ENCODE measurements around the gene GABBR1.
"Not testable (repeated sequence)": the region's sequence is repeated elsewhere in the genome, so short reads cannot be mapped to it uniquely, and the experiment has no call there.

Gene GABBR1

DNA sequence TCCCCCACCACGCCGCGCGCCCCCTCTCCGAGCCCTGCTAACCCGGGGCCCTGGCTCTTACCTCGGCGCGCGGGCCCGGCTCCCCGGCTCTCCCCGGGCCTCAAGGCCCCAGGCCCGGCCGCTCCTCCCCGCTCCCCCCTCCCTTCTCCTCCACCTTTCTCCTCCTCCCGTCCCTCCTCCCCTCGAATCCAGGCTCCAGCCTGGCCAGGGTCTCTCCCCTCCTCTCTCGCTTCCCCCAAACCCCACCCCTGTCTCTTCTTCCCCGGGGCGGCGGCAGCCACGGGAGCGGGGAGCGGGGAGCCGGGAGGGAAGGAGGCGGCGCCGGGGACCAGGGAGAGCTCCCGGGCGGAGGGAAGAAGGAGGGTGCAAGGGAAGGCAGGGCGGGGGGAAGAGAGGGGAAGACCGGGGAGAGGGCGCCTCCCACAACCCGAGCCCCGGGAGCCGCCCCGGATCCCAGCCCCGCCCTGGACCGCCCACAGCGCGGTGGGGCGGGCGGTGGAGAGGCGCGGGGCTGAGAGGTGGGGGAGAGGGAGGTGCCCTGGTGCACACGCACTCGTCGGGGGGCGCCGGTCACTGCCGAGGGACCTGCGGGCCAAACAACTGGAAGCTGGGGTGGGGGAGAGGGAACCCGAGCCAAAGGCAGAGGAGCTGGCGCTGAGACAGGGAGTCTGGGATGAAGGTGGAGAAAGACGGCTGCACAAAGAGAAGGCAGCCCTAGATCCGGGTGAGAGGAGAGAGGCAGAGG, at the start of gene GABBR1:
TSS of gene GABBR1 (minus strand) at position 395 of the 745 bp plus-strand sequence. CDS start 798 bp downstream, outside the sequence.
- FAIRE-seq (no peak), DNase-seq (ENCODE audit: extremely low spot score, insufficient read length, low read depth) (peak; percentile 62)

DNA sequence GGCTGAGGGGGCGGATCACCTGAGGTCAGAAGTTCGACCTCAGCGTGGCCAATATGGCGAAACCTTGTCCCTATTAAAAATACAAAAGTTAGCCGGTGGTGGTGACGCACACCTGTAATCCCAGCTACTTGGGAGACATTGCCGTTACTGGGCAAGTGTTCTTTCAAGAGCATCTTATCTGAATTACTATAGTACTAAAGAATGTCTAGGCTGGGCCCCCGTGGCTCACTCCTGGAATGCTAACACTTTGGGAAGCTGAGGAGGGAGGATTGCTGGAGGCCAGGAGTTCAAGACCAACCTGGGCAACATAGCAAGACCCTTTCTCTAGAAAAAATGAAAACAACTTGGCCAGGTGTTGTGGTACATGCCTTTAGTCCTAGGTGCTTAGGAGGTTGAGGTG, 48.8 kb upstream of the GABBR1 start:
- DNase-seq (ENCODE audit: extremely low spot score, insufficient read length, low read depth) (no peak), FAIRE-seq (no peak)

DNA sequence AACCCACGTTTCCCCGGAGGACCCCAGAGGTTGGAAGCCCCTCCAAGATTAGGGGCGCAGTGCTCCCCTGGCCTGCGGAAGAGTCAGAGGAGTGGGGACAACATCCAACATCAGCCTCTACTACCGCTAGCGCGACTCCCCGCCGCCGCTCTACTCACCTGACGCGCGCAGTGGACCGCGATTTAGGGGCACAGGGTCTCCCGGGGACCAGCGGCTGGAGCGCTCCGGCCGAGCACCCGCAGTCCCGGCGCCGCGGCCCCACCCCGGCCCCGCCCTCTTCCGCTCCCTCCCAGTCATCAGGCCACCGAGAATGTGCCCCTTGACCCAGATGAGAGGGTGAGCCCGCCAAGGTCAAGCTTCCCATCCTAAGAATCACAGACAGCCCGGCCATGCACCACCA, 47.9 kb upstream of the GABBR1 start, which contains the start of gene ZFP57:
TSS of gene ZFP57 (minus strand) at position 249 of the 400 bp plus-strand sequence. CDS start 4,149 bp downstream, outside the sequence.
- DNase-seq (ENCODE audit: extremely low spot score, insufficient read length, low read depth), result no peak
- FAIRE-seq, result no peak

DNA sequence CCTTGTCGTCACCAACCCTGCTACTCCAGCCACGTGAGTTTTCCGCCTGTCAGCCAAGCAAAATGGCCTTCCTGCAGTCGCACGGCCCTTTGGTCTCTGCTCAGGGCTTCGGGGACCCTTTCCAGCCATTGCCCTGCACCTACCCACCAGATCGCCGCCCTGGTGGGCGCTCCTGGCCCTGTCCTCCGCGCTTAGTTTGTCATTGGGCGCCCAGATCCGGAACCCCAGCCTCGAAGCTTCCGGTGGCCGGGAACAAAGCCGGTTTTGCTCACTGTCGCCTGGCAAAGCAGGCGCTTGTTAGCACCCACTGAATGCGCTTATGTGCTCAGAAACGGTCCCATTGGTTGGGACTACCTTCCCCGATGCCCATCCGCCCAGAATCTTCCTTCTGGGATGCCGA, 47.4 kb upstream of the GABBR1 start:
- DNase-seq (ENCODE audit: extremely low spot score, insufficient read length, low read depth) (no peak), FAIRE-seq (no peak)

DNA sequence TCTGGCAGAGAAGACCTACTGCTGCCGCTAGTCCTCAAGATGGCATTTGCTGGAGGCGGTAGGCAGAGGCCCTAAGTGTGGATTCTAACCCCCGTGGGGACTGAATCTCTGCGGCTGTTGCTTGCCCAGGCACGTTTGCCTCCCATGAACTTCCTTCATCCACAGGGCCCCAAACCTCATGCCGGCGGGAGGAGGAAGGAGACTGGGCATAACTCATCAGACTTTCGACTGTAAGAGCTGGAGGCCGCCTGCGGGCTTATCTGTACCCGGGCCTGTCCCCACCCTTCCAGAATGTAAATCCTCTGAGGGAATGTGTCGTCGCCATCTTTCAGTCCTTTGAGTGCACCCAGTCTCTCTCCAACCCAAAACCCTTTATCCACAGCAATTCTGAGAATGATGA, 47.0 kb upstream of the GABBR1 start:
- DNase-seq (ENCODE audit: extremely low spot score, insufficient read length, low read depth) (no peak), FAIRE-seq (no peak)

DNA sequence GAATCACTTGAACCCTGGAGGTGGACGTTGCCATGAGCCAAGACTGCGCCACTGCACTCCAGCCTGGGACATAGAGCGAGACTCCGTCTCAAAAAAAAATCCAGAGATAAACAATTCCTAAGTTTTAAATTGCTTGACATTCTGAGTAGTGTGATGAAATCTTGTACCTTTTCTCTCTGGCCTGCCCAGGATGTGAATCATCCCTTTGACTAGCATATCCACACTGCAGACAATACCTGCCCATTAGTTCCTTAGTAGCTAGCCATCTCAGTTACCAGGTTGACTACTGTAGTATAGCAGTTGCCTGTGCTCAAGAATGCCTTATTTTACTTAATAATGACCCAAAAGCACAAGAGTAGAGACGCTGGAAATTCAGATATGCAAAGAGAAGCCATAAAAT, 45.1 kb upstream of the GABBR1 start:
- FAIRE-seq (no peak), DNase-seq (ENCODE audit: extremely low spot score, insufficient read length, low read depth) (no peak)

DNA sequence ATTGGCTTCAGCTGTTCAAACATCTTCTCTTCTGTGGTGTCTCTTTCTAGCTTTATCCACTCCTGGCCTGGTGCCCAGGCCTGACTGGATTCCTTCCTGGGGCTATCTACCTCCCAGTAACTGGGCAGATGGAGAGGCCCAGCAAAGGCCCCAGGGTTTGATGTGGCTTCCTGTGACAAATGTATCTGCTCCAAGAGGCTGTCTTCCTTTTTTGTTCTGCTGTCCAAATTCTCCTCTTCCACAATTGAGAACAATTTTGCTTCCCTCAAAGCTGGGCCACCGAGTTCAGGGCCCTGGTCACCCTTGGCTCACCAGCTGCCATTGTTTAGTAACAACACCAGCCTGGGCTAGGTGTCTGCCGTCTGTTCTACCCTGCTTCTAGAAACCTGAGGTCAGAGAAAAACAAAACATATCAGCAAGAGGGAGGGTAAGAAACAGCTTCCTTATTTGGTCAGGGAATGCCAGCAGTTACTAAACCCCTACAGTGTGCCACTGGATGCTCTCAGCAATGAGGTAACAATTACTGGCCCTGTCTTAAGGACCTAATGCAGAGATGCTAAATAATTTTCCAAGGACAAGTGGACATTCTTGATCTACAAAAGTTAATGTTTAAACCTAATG, 44.1 kb upstream of the GABBR1 start:
- no peak for FAIRE-seq
- no peak for DNase-seq (ENCODE audit: extremely low spot score, insufficient read length, low read depth)

DNA sequence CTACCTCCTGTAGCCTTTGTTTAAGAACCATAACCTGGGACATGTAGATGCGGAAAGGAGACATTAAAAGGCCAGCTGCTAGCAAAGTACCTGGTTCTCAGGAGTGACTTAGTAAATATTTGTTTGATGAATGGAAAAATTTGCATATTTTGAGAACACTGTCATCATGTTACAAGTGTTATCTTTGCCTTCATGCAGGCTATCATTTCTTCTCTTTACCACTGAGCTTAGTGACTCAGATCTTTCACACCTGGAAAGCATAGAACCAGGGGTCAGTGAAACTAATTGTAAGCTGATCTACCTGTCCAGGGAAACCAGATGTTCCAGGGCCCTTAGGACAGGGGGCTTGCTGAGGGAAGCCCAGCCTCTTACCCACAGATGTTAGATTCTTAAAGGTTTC, 42.6 kb upstream of the GABBR1 start:
- DNase-seq (ENCODE audit: extremely low spot score, insufficient read length, low read depth) (no peak), FAIRE-seq (no peak)

DNA sequence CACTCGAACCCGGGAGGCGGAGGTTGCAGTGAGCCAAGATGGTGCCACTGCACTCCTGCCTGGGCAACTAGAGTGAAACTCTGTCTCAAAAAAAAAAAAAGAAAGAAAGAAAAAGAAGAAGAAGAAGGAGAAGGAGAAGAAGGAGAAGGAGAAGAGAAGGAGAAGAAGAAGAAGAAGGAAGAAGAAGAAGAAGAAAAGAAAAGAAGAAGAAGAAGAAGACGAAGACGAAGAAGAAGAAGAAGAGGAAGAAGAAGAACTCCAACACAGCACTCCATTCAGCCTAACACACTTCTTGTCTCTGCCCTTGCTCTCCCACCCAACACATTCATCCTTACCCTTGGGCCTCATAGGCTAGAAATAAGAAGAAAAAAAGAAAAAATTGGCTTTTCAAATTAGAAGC, 41.0 kb upstream of the GABBR1 start:
- FAIRE-seq (no peak), DNase-seq (ENCODE audit: extremely low spot score, insufficient read length, low read depth) (no peak)

DNA sequence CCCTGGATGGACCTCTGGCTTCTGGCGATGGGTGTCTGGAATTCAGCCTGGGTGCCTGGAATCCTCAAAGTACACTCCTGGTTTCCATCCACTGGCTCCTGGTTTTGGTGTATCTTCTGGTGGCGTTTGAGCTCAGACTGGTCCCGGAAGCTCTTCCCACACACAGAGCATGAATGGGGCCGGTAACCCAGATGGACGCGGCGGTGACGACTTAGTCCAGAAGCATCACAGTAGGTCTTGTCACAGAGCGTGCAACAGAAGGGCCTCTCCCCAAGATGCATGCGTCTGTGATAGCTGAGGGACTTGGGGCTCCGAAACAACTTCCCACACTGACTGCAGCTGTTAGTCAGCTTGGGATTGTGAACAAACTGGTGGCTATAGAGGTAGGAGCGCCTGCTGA, 40.2 kb upstream of the GABBR1 start:
- DNase-seq (ENCODE audit: extremely low spot score, insufficient read length, low read depth) (no peak), FAIRE-seq (no peak)

DNA sequence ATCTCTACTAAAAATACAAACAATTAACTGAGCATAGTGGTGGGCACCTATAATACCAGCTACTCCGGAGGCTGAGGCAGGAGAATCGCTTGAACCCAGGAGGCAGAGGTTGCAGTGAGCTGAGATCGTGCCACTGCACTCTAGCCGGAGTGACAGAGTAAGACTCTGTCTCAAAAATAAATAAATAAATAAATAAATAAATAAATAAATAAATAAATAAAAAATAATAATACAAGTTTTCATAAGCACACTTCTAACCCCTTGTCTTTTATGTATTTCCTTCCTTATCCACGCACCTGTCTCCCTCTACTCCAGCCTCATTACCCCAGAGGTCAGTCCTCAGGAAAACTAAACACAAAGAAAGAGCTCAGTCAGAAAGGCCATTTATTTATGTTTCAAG, 39.1 kb upstream of the GABBR1 start:
- not testable (repeated sequence) for DNase-seq (ENCODE audit: extremely low spot score, insufficient read length, low read depth); FAIRE-seq

DNA sequence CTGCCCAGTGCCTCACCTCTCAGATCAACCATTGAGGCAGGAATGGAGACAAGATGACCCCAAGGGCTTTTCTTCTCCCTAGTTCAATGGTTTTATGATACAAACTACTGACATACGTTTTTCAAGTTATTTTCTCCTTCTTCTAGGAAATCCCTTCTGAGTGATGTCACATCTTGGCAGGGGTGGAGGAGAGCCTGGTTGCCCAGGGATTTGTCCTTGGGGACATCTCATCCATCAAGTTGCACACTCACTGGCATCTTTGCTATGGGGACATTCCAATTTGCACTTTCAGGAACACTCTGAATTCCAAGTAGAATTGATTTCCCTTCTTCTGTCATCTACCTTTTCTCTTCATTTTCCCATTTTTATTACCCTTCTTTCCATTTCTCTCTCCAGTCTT, 38.0 kb upstream of the GABBR1 start:
- no peak for FAIRE-seq
- no peak for DNase-seq (ENCODE audit: extremely low spot score, insufficient read length, low read depth)

DNA sequence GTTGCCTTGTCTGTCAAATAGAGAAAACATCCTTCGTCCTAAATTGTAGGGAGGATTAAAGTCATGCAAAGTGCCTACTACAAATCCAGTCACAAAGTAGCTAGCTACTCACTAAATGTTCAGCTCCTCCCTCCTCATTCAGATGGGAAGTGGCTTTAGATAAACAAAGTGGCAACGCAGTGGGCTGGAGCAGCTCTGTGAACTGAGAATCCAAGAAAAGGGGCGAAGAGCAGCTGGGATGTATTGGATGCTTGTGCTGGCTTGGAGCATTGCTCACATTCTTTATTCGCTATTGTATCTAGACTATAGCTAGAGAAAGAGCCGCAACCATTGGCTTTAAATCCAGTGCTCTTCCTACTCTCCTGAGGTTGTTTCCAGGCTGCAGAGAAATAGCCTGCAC, 34.2 kb upstream of the GABBR1 start:
- DNase-seq (ENCODE audit: extremely low spot score, insufficient read length, low read depth), result no peak
- FAIRE-seq, result no peak

DNA sequence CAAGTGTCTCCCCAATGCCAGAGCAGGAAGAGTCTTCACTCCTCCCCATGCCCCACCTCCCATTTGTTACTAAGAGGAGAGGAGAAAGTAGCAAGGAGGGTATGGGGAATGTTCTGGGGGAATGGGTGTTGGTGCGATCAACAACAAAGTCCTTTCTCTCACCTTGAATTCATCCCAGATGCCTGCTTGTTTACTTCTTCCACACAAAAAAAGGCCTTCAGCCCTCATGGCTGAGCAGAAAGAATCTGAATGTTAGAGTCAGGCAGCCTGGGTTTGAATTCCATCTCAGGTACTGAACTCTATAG, 33.8 kb upstream of the GABBR1 start:
- FAIRE-seq (no peak), DNase-seq (ENCODE audit: extremely low spot score, insufficient read length, low read depth) (no peak)

DNA sequence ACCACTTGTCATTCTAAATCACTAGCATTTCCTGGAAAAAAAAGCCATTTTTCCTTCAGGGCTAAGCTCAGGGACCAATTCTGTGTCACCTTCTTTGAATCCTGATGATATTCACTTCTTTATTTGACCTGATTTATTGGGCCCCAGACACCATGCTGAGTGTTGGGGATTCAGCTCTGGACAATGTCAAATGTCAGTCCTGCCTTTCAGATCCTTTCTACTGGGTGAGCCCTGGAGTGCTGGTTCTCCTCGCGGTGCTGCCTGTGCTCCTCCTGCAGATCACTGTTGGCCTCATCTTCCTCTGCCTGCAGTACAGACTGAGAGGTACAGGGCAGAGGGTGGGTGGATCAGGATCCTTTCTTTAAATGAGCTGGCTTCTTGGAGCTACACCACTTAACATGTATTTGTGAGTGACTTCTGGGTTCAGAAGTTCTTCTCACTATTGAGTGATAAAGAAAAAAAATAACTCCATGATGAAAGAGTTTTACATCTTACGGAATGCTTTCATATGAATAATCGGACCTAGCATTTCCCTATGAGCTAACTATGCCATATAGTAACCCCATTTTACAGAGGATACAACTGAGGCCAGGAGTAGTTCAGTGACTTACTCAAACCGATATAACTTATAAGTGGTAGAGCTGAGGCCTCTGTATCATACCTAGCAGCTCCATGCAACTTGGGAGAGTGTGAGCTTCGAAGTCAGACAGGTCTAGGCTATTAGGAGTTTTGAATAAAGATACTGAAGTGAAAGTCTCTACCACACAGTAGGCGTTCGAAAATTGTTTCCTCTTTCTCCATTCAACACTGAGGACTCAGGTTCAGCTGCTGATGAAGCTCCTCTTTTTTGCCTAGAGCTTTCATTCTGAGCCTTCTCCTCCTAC, 33.2 kb upstream of the GABBR1 start:
- FAIRE-seq, result no peak
- DNase-seq (ENCODE audit: extremely low spot score, insufficient read length, low read depth), result no peak

DNA sequence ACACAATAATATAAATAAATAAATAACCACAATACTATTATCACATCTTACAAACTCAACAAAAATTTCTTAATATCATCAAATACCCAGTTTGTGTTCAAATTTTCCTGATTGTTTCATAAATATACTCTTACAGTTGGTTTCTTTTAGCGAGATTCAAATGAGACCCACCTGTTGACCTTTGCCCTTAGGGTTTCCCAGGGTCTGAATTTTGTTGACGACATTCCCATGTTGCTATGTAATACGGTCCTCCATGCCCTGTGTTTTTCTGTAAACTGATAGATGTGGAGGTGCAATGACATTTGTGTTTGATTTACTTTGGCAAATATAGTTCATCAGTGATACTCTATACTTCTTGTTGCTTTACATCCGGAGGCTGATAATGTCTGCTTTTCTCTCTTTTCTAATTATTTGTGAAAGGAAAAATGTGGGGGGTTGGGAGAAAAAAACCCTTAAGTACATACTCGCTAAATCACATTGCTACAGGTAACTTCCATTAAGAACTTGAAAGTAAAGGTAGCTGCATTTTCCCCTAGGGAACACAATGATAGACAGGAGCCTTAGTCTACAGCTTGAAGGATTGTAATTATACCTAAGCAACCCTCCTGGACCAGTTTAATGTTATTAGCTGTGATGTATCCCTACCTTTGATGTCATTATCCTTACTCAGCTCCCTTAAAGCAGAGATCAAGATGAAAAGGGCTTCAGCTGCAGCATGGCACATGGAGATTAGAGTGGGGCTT, 30.5 kb upstream of the GABBR1 start:
- FAIRE-seq, result no peak

DNA sequence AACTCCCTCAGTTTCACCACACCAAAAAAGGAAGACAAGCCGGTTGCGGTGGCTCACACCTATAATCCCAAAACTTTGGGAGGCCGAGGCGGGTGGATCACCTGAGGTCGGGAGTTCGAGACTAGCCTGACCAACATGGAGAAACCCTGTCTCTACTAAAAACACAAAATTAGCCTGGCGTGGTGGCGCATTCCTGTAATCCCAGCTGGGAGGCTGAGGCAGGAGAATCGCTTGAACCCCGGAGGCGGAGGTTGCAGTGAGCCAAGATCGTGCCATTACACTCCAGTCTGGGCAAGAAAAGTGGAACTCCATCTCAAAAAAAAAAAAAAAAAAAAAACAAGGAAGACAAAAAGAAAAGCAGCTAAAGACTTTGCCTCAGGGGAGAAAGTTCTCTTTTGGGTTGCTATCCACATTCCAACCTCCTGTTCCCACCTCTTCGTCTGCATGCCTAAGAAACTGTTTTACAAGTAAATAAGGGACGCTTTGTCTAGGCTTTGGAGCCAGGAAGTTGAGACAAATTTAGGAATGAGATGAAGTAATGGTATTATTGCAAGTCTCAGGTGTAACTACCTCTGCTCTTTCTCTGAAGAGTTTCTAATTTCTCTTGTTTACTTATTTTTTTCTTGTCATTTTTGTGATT, 28.6 kb upstream of the GABBR1 start:
- not testable (repeated sequence) for DNase-seq (ENCODE audit: extremely low spot score, insufficient read length, low read depth)

More for the DNA sequence above, 30.5 kb upstream of the GABBR1 start:
- no peak for DNase-seq (ENCODE audit: extremely low spot score, insufficient read length, low read depth)

DNA sequence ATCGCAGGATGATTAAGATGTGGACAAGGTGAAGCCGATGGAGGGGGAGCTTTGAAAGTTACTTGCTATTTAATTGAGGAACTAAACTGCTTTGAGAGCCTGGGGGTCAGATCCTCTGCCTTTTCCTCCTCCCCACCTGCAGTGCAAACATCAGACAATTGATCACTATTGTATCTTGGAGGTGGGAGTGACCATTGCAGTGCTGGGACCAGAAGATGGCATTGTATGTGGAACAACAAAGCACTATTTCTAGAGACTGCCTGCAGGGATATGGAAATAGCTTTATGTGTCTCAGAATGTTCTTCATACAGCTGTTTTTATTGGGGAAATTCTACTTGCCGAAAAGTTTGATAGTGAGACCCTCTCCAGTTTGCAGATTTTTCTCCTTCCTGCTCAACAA, 28.1 kb upstream of the GABBR1 start:
- no peak for FAIRE-seq
- no peak for DNase-seq (ENCODE audit: extremely low spot score, insufficient read length, low read depth)

More for the DNA sequence above, 28.6 kb upstream of the GABBR1 start:
- FAIRE-seq, result not testable (repeated sequence)

DNA sequence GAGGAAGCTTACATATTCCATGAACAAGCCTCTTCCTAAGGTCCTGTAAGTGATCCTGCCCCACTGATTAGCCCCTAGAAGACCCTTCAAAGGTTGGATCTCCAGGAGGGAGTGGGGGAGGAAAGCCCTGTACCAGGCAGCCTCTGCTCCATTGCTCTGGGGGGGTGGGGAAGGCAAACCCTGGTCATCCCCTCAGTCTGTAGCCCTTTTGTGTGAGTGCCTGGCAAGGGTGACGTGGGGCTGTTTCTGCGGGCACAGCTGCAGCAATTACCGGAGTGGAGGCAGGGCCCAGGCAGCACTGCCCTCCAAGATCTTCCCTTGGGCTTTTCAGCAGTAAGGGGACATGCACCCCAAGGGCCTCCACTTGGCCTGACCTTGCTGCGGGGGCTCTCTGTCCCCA, 23.8 kb upstream of the GABBR1 start, which contains the start of gene MOG:
TSS of gene MOG (plus strand) at position 295 of the 400 bp plus-strand sequence. CDS start 118 bp downstream, outside the sequence.
- FAIRE-seq (no peak), DNase-seq (ENCODE audit: extremely low spot score, insufficient read length, low read depth) (no peak)

DNA sequence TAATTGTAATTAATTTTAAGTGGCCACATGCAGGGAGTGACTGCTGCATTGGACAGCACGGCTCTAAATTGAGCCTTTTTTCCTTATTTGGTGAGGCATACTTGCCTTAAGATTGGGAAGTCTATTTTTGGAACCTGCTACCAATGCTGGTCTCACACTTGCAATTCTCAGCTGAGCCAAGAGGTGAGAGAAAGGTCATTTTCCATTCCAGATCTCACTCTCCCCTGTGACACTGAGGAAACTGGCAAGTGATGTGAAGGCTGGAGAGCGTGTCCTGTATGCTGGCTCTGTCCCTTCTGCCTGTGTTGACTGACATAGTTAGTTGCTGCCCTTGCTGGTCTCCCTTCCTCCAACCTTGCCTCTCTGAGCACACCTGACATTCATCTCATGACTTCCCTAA, 23.2 kb upstream of the GABBR1 start:
- DNase-seq (ENCODE audit: extremely low spot score, insufficient read length, low read depth) (no peak), FAIRE-seq (peak; percentile 39)
